Subcutaneous abdominal adipose tissue (tissue), 5 donors: Measurements from ENCODE around the gene SULT6B1.
A peak's percentile ranks its signal among the peaks of the same experiment; 100 is the strongest.
"Not testable (repeated sequence)": the region's sequence is repeated elsewhere in the genome, so short reads cannot be mapped to it uniquely, and the experiment has no call there.

Experiments
- H3K27ac ChIP-seq: one replicate; pipeline ENCODE4 v1.7.0; 2013; ENCODE audit warnings: low read depth, mild to moderate bottlenecking, inconsistent platforms, low read length, moderate library complexity
- H3K27me3 ChIP-seq, 5 donors: one replicate each; pipeline ENCODE4 v1.7.0; 2013; ENCODE audit warnings: low read length in 5 of 5, inconsistent platforms in 1 of 5; ENCODE audit not compliant: control insufficient read depth in 5 of 5, insufficient read depth in 4 of 5
- H3K36me3 ChIP-seq, 5 donors: one replicate each; pipeline ENCODE4 v1.7.0; 2013; ENCODE audit warnings: low read length in 5 of 5; ENCODE audit not compliant: control insufficient read depth in 5 of 5, insufficient read depth in 5 of 5
- H3K4me1 ChIP-seq, 5 donors: one replicate each; pipeline ENCODE4 v1.7.0; 2013; ENCODE audit warnings: low read length in 5 of 5, mild to moderate bottlenecking in 3 of 5, moderate library complexity in 1 of 5; ENCODE audit not compliant: control insufficient read depth in 5 of 5, insufficient read depth in 5 of 5
- H3K4me3 ChIP-seq, 5 donors: one replicate each; pipeline ENCODE4 v1.7.0; 2013; ENCODE audit warnings: low read length in 5 of 5, low read depth in 1 of 5
- H3K9ac ChIP-seq, 5 donors: one replicate each; pipeline ENCODE4 v1.7.0; 2013; ENCODE audit warnings: low read length in 5 of 5, mild to moderate bottlenecking in 4 of 5, moderate library complexity in 3 of 5
- H3K9me3 ChIP-seq, 5 donors: one replicate each; pipeline ENCODE4 v1.7.0; 2013; ENCODE audit warnings: low read length in 5 of 5; ENCODE audit not compliant: control insufficient read depth in 5 of 5
- donor health status: healthy.
- donor health status: healthy.
- donor health status: healthy.
- donor health status: healthy.
- donor health status: healthy.

SULT6B1 gene, protein sequence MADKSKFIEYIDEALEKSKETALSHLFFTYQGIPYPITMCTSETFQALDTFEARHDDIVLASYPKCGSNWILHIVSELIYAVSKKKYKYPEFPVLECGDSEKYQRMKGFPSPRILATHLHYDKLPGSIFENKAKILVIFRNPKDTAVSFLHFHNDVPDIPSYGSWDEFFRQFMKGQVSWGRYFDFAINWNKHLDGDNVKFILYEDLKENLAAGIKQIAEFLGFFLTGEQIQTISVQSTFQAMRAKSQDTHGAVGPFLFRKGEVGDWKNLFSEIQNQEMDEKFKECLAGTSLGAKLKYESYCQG

GRCh38 chr2:37188570-37188969 is at the start of gene SULT6B1:
Gene SULT6B1 (minus strand): TSS chr2:37188670. CDS start chr2:37188640, 30 bp downstream.
- no peaks in the 10 kb centered on the region for H3K4me1 ChIP-seq
- H3K27ac ChIP-seq, result no peak within 1 kb of the TSS
- no peaks in the 10 kb centered on the region for H3K36me3 ChIP-seq
- H3K27me3 ChIP-seq, result peaks cover 0 to 3% (median 0%) of the 10 kb centered on the region in 5 donors
- no peaks in the 10 kb centered on the region for H3K9me3 ChIP-seq
- no peak within 1 kb of the TSS for H3K9ac ChIP-seq
- no peak within 1 kb of the TSS for H3K4me3 ChIP-seq

DNA sequence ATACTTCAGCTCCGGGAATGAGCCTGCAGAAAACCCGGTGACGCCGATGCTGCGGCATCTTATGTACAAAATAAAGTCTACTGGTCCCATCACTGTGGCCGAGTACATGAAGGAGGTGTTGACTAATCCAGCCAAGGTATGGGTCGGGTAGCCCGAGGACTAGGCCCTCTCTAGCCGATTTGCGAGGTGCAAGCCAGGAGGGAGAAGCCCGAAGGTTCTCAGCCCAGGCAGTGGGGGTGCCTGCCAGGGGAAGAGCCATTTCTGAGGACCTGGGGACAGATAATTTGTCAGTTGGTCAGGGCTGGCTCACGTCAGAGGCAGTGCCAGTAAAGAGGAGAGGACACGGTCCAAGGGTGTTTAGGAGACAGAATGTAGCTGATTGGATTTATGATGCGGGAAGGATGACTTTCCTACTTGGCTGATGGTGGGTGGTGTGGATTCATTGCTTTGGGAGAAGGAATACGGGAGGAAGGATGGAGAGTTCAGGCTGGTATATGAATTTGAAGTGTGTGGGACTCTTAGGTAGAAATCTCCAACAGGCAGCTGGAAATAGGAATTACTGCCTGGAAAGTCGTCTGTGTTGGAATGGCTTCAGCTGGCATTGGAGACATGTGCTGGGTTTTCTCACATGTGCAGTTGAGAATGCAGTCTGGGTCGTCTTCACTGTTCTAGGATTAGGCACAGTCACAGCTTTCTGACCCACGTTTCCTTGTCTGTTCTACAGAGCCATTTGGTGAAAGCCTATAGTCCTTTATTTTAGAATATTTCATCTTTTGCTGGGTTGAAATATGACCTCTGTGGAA is 43.9 kb upstream of the SULT6B1 start:
- H3K4me1 ChIP-seq, result peaks cover 8 to 33% (median 29%) of the 10 kb centered on the region in 5 donors
- peak overlapping the region; percentile 91 to 96 (median 95) for H3K4me3 ChIP-seq
- H3K27ac ChIP-seq, result peak overlapping the region; percentile 91
- peak overlapping the region; percentile 84 to 97 (median 95) for H3K9ac ChIP-seq
- H3K9me3 ChIP-seq, result no peaks in the 10 kb centered on the region
- H3K36me3 ChIP-seq, result peaks cover 10 to 16% (median 12%) of the 10 kb centered on the region in 5 donors
- no peaks in the 10 kb centered on the region for H3K27me3 ChIP-seq

DNA sequence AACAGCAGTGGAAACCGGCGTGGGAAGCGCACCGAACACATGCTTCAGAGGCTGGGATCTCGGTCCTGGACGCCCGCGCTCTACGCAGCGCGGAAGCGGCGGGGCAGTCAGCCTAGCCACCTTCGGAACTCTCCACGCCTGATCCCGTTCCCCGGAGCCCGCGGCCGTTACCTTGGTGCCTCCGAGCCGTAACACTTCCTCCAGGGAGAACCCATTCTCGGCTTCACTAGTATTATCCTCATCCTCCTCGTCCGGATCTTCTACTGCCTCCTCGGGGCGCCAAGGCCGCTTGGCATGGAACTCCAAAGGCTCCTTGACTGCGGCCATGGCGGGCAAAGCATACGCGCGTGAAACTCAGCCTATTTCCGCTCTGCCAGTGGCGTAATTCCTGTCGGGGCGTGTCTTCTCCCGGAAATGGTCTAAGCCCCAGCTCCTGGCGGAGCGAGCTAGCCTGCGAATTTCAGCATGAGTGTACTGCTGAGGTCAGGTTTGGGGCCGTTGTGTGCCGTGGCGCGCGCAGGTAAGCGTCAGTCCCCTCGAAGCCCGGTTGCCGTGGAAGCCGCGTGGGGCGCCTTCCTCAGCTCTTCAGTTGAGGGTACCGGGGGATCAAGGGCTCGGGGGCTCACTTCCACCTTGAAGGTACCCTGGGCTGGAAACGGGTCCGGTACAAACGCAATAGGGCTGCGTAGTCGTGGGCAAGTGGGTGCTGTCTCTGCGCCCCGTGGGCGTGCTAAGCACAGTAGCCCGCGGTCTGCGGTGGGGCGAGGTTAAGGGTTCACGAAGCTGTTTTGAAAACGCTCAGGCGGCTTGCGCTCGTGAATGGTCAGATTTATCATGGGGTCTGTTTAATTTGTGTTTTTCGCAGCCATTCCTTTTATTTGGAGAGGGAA is 43.0 kb upstream of the SULT6B1 start, which contains the start of the genes CEBPZ and NDUFAF7:
Gene CEBPZ (minus strand): TSS at position 356 of the 890 bp plus-strand sequence. CDS start 29 bp downstream, at position 327.
Gene NDUFAF7 (plus strand): TSS at position 418 of the 890 bp plus-strand sequence. CDS start 48 bp downstream, at position 466.
- peak within 1 kb of the TSS; percentile 91 to 96 (median 95) for H3K4me3 ChIP-seq
- peak within 1 kb of the TSS; percentile 91 for H3K27ac ChIP-seq
- no peaks in the 10 kb centered on the region for H3K27me3 ChIP-seq
- H3K4me1 ChIP-seq, result peaks cover 8 to 33% (median 29%) of the 10 kb centered on the region in 5 donors
- no peaks in the 10 kb centered on the region for H3K9me3 ChIP-seq
- peak within 1 kb of the TSS; percentile 84 to 97 (median 95) for H3K9ac ChIP-seq
- H3K36me3 ChIP-seq, result peaks cover 13 to 21% (median 16%) of the 10 kb centered on the region in 5 donors

- Histone ChIP-seq H3K27ac (peak overlapping the region; percentile 91), H3K4me3 (peak overlapping the region; percentile 91 to 96 (median 95)), H3K4me1 (peaks cover 8 to 33% (median 29%) of the 10 kb centered on the region in 5 donors), H3K36me3 (peaks cover 13 to 22% (median 16%) of the 10 kb centered on the region in 5 donors), H3K27me3 (no peaks in the 10 kb centered on the region), H3K9me3 (no peaks in the 10 kb centered on the region), H3K9ac (peak overlapping the region; percentile 84 to 97 (median 95))
These were observed 42.1 kb upstream of the SULT6B1 start for GRCh38 chr2:37230581-37230980.

DNA sequence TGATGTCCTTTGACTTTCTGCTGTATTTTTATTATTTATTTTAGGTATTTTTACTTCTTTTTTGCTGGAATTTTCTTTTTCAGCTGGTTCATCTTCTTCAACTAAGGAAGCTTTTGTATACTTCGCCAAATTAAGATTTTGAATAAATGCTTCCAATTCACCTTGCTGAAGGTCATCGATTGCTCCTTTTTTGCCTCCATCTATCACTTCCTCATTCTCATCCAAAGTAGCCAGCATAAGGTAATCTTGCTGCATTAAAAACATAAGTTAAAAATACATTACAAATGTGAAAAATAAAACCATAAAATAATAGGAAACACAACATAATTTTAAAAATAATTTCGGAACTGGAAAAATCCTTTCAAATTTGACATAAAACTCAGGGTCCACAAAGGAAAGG is 40.3 kb upstream of the SULT6B1 start:
- H3K36me3 ChIP-seq, result peaks cover 12 to 22% (median 16%) of the 10 kb centered on the region in 5 donors
- H3K27me3 ChIP-seq, result no peaks in the 10 kb centered on the region
- no peaks in the 10 kb centered on the region for H3K9me3 ChIP-seq
- H3K4me3 ChIP-seq, result no peak overlapping the region
- peaks cover 8 to 33% (median 30%) of the 10 kb centered on the region in 5 donors for H3K4me1 ChIP-seq
- no peak overlapping the region for H3K9ac ChIP-seq
- no peak overlapping the region for H3K27ac ChIP-seq

DNA sequence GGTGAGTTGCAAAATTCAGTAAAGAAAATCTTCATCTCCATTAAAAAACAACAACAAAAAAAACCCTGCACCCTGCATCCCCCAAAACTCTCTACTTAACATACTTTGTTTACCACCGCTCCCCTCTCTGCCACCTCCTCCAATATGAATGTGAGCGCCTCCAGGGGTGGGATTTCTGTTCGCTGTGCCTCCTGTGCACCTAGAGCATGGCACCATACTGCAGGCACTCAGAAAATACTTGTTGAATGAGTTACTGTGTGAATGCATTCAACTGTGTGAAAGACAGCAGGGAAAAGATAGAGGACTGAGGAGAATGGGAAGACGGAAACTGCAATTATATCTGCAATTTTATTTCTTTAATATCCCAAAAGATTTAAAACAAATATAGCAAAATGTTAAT is 38.4 kb upstream of the SULT6B1 start:
- H3K9ac ChIP-seq, result no peak overlapping the region
- H3K4me3 ChIP-seq, result no peak overlapping the region
- no peak overlapping the region for H3K27ac ChIP-seq
- peaks cover 19 to 36% (median 25%) of the 10 kb centered on the region in 5 donors for H3K36me3 ChIP-seq
- H3K9me3 ChIP-seq, result no peaks in the 10 kb centered on the region
- H3K4me1 ChIP-seq, result peaks cover 0 to 20% (median 18%) of the 10 kb centered on the region in 5 donors
- H3K27me3 ChIP-seq, result no peaks in the 10 kb centered on the region

GRCh38 chr2:37225129-37225528 is 36.7 kb upstream of the SULT6B1 start:
- H3K9me3 ChIP-seq, result not testable (repeated sequence)
- H3K36me3 ChIP-seq, result peaks cover 22 to 49% (median 38%) of the 10 kb centered on the region in 5 donors

GRCh38 chr2:37224063-37224462 is 35.6 kb upstream of the SULT6B1 start:
- Histone ChIP-seq H3K9me3 (no peaks in the 10 kb centered on the region), H3K4me1 (peaks cover 0 to 3% (median 0%) of the 10 kb centered on the region in 5 donors), H3K9ac (no peak overlapping the region), H3K27ac (no peak overlapping the region), H3K36me3 (peaks cover 26 to 53% (median 38%) of the 10 kb centered on the region in 5 donors), H3K4me3 (no peak overlapping the region), H3K27me3 (no peaks in the 10 kb centered on the region)

More at GRCh38 chr2:37225129-37225528, 36.7 kb upstream of the SULT6B1 start:
- peaks cover 0 to 11% (median 9%) of the 10 kb centered on the region in 5 donors for H3K4me1 ChIP-seq
- H3K4me3 ChIP-seq, H3K27ac ChIP-seq, H3K27me3 ChIP-seq, H3K9ac ChIP-seq: not testable (repeated sequence)

DNA sequence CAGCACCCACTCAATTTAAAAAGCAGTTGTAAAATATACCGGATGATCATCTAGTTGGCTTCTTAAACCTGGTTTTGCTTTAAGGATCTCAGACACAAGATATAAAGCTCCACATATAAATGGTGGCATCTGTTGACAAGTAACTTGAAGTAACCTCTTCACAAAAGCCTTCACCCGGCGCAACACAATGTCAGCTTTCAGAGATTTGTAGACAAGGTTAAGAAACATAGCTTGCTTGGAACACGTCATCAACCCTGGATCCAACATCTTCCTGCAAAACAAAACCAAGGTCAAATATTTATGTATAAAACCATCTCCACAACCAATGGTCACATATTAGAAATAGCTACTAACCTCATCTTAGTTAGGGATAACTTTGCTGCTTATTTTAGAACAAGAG is 34.7 kb upstream of the SULT6B1 start:
- Histone ChIP-seq H3K4me1 (peaks cover 0 to 3% (median 0%) of the 10 kb centered on the region in 5 donors), H3K27ac (no peak overlapping the region), H3K36me3 (peaks cover 25 to 57% (median 41%) of the 10 kb centered on the region in 5 donors), H3K27me3 (no peaks in the 10 kb centered on the region), H3K9ac (no peak overlapping the region), H3K4me3 (no peak overlapping the region), H3K9me3 (no peaks in the 10 kb centered on the region)
